Upper lobe of left lung (tissue), 6 donors: ENCODE measurements around the gene OTOG. TPM values are rescaled to one million over a fixed set of nuclear protein-coding genes. Genes with fewer than 3 reads are reported as not detected.

Experiments
- ATAC-seq, 2 donors: fragments of 200-7000 bp; cut with Tn5 transposase; one replicate each; pipeline ENCODE4 v1.9.1; 2022; ENCODE audit warnings: mild to moderate bottlenecking in 2 of 2, moderate library complexity in 2 of 2; ENCODE audit not compliant: low FRiP score in 2 of 2
- DNase-seq, 2 donors: peaks; one replicate each; pipeline ENCODE4 v3.0.0-alpha.2; 2019 to 2020
- H3K27ac ChIP-seq, 4 donors: fragments of 200-600 bp; sonication (generic); one replicate each; pipeline ENCODE4 v1.5.1; 2016 to 2019
- H3K27me3 ChIP-seq, 4 donors: fragments of 200-600 bp; sonication (generic); one replicate each; pipeline ENCODE4 v1.5.1; 2017 to 2019
- H3K36me3 ChIP-seq, 4 donors: fragments of 200-600 bp; sonication (generic); one replicate each; pipeline ENCODE4 v1.5.1; 2016 to 2019
- H3K4me1 ChIP-seq, 4 donors: fragments of 200-600 bp; sonication (generic); one replicate each; pipeline ENCODE4 v1.5.1; 2018 to 2019
- H3K4me3 ChIP-seq, 4 donors: fragments of 200-600 bp; sonication (generic); one replicate each; pipeline ENCODE4 v1.5.1; 2017 to 2019; ENCODE audit warnings: mild to moderate bottlenecking in 2 of 4, moderate library complexity in 1 of 4
- H3K9me3 ChIP-seq, 4 donors: fragments of 200-600 bp; sonication (generic); one replicate each; pipeline ENCODE4 v1.5.1; 2018 to 2019
- EP300 ChIP-seq, 4 donors: sonication (generic); formaldehyde crosslinking; IDR thresholded peaks; one replicate each; pipeline ENCODE4 v1.5.1; 2017; ENCODE audit warnings: antibody characterized with exemption in 4 of 4, control low read depth in 2 of 4
- POLR2A ChIP-seq, 4 donors: fragments of 450-650 bp; IDR thresholded peaks; one replicate each; pipeline ENCODE4 v1.5.1; 2016 to 2017; ENCODE audit warnings: antibody characterized with exemption in 4 of 4, mild to moderate bottlenecking in 2 of 4
- POLR2AphosphoS5 ChIP-seq, 2 donors: sonication (generic); formaldehyde crosslinking; IDR thresholded peaks; one replicate each; pipeline ENCODE4 v1.5.1; 2017; ENCODE audit warnings: antibody characterized with exemption in 2 of 2
- WGBS, 2 donors: methylation state at CpG; one replicate each; pipeline ENCODE4 v1.1.5; 2017 to 2018; 5-methylcytosine and 5-hydroxymethylcytosine counted together
- total RNA-seq, 6 donors: library from RNA; depleted of rRNA in 4 of 6; stranded (reverse); fragments of >200 nt in 4 of 6; gene quantifications; one replicate each; pipeline versions ENCODE4 v1.1.0 to v1.2.1, GENCODE V29; 2016 to 2021
- TF ChIP-seq, protein P1 (sequence below), 6 experiments: fragments of 450-650 bp in 4 of 6; fragments of 200-600 bp in 2 of 6; sonication (generic) in 2 of 6; IDR thresholded peaks; one replicate each; pipeline ENCODE4 v1.5.1; 2016 to 2019; ENCODE audit warnings: antibody characterized with exemption in 6 of 6
- donor health status: DM: no; HTN: no; CAD: no; lungs with moderate emphysema.
- donor health status: DM: no; HTN: yes; CAD: no; lungs with severe emphysema.

The OTOG gene
- total RNA-seq, 6 donors from 2014 or later, result not detected

DNA sequence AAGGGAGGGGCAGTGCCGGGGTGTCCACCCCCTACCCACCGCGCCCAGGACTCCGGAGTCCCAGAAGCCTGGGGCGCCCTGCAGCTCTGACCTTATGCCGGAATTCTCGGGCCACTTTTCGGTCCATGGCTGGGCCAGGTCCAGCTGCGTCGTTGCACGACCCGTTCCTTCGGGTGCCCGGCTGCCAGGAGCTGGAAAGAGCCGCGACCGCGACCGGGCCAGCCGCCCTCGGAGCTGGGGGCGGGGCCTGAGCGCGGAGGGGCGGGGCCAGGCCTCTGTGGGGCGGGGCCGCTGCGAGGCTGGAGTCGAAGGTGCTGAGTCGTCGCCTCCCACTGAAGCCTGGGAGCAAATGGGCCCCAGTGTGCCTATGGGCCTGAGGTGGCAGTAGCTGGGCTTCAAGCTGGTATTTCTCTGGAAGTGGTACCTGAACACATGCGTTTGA is 2.9 kb upstream of the OTOG start, which contains the start of gene USH1C:
TSS of gene USH1C (minus strand) at position 236 of the 442 bp plus-strand sequence. CDS start at position 127, 109 bp downstream.
- ATAC-seq (peak in 1 of 2 donors; percentile 49), DNase-seq (peak in 1 of 2 donors; percentile 88)
- 6 to 24% methylated on average over 9 to 29 of the region's 32 CpGs for WGBS, 2 donors
- peak within 1 kb of the TSS in 3 of 4 donors; percentile 7 to 23 (median 21) for H3K4me3 ChIP-seq
- peaks cover 0 to 8% (median 5%) of the 10 kb centered on the region in 4 donors for H3K4me1 ChIP-seq
- H3K27me3 ChIP-seq, result peaks cover 0 to 10% (median 0%) of the 10 kb centered on the region in 4 donors
- H3K9me3 ChIP-seq, result no peaks in the 10 kb centered on the region
- no peaks in the 10 kb centered on the region for H3K36me3 ChIP-seq
- H3K27ac ChIP-seq, result no peak within 1 kb of the TSS
- TF ChIP-seq POLR2AphosphoS5 (IDR thresholded peaks at IDR 0.05) (no peak), POLR2A (IDR thresholded peaks at IDR 0.05) (no peak), EP300 (IDR thresholded peaks at IDR 0.05) (no peak)
- TF ChIP-seq, protein P1, sequence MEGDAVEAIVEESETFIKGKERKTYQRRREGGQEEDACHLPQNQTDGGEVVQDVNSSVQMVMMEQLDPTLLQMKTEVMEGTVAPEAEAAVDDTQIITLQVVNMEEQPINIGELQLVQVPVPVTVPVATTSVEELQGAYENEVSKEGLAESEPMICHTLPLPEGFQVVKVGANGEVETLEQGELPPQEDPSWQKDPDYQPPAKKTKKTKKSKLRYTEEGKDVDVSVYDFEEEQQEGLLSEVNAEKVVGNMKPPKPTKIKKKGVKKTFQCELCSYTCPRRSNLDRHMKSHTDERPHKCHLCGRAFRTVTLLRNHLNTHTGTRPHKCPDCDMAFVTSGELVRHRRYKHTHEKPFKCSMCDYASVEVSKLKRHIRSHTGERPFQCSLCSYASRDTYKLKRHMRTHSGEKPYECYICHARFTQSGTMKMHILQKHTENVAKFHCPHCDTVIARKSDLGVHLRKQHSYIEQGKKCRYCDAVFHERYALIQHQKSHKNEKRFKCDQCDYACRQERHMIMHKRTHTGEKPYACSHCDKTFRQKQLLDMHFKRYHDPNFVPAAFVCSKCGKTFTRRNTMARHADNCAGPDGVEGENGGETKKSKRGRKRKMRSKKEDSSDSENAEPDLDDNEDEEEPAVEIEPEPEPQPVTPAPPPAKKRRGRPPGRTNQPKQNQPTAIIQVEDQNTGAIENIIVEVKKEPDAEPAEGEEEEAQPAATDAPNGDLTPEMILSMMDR (IDR thresholded peaks at IDR 0.05), result no peak

DNA sequence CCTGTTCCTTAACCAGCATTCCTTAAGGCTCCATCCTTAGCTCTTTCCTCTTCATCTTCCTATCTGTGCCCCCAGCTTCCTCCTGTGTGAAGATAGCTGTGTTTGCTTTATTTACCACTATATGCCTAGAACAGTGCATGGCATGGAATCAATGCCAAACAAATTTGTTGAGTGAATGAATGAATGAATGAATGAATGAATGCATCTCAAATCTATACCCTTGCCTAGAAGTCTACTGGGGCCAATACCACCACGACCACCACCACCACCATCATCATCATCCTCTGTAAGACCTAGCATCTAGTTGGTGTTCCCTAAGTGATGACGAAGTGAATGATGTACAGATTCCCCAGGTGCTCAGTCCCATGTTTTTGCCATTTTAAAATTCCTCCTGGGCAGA is 819 bp upstream of the OTOG start:
- ATAC-seq (no peak), DNase-seq (no peak)

DNA sequence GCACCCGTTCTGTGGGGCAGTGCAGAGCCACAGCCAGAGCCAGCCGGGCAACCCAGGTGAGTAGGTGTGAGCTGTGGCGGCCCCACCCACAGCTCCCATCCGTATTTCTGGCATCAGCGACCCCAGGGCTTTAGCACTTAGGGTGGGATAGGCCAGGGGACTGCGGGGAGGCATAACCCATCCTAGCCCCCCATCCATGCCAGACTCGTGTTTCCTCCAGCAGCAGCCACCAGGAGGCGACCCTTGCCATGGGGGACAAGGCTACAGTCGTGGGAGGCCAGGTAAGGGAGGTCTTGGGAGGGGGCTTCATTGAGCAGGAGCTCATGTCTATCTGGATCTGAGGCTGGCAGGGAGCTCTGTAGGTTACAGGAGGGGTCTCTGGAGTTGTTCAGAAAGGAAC is 873 bp downstream of the OTOG start:
- WGBS, 2 donors, result 48 to 61% methylated on average over 5 to 8 of the region's 9 CpGs
- H3K27ac ChIP-seq, result no peak overlapping the region
- no peak overlapping the region for H3K4me3 ChIP-seq
- DNase-seq (no peak), ATAC-seq (no peak)
- H3K27me3 ChIP-seq, result peaks cover 0 to 10% (median 0%) of the 10 kb centered on the region in 4 donors
- TF ChIP-seq POLR2A (IDR thresholded peaks at IDR 0.05) (no peak), EP300 (IDR thresholded peaks at IDR 0.05) (no peak), POLR2AphosphoS5 (IDR thresholded peaks at IDR 0.05) (no peak)
- TF ChIP-seq, protein P1 (IDR thresholded peaks at IDR 0.05), result no peak
- H3K4me1 ChIP-seq, result peaks cover 0 to 8% (median 5%) of the 10 kb centered on the region in 4 donors
- H3K9me3 ChIP-seq, result no peaks in the 10 kb centered on the region
- no peaks in the 10 kb centered on the region for H3K36me3 ChIP-seq

More for the DNA sequence above, 819 bp upstream of the OTOG start:
- 77% methylated on average over 2 of the region's 2 CpGs for WGBS, 2 donors
- TF ChIP-seq POLR2AphosphoS5 (IDR thresholded peaks at IDR 0.05) (no peak), POLR2A (IDR thresholded peaks at IDR 0.05) (no peak), EP300 (IDR thresholded peaks at IDR 0.05) (no peak)
- TF ChIP-seq, protein P1 (IDR thresholded peaks at IDR 0.05), result no peak
- H3K27me3 ChIP-seq, result peaks cover 0 to 10% (median 0%) of the 10 kb centered on the region in 4 donors
- H3K4me1 ChIP-seq, result peaks cover 0 to 8% (median 5%) of the 10 kb centered on the region in 4 donors
- no peak overlapping the region for H3K27ac ChIP-seq
- no peaks in the 10 kb centered on the region for H3K36me3 ChIP-seq
- H3K9me3 ChIP-seq, result no peaks in the 10 kb centered on the region
- no peak overlapping the region for H3K4me3 ChIP-seq

DNA sequence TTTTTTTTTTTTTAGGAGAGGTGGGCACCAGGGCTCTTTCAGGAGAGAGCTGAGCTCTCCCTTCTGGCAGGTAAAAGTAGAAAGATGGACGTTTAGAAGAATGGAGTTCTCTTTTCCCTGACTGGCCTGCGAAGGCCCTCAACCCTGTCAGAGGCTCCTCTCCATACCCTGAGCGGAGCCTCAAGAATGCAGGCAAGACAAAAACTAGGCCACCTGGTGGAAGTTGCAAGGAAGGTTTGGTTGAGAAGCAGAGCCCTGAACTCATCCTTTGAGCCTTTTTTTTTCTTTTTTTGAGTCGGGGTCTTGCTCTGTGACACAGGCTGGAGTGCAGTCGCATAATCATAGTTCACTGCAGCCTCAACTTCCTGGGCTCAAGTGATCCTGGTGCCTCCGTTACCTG is 1.4 kb downstream of the OTOG start:
- H3K4me1 ChIP-seq, result peaks cover 0 to 8% (median 5%) of the 10 kb centered on the region in 4 donors
- 75 to 82% methylated on average over 6 of the region's 6 CpGs for WGBS, 2 donors
- H3K36me3 ChIP-seq, result no peaks in the 10 kb centered on the region
- peaks cover 0 to 10% (median 0%) of the 10 kb centered on the region in 4 donors for H3K27me3 ChIP-seq
- DNase-seq (no peak), ATAC-seq (no peak)
- H3K4me3 ChIP-seq, result no peak overlapping the region
- TF ChIP-seq POLR2A (IDR thresholded peaks at IDR 0.05), result no peak
- TF ChIP-seq POLR2AphosphoS5 (IDR thresholded peaks at IDR 0.05), result no peak
- TF ChIP-seq EP300 (IDR thresholded peaks at IDR 0.05), result no peak
- TF ChIP-seq, protein P1 (IDR thresholded peaks at IDR 0.05), result no peak
- H3K27ac ChIP-seq, result no peak overlapping the region
- H3K9me3 ChIP-seq, result no peaks in the 10 kb centered on the region
